ENCODE measurements around the gene PPP4R2.
"Not testable (repeated sequence)": the region's sequence is repeated elsewhere in the genome, so short reads cannot be mapped to it uniquely, and the experiment has no call there.

Gene PPP4R2

GRCh38 chr3:72977060-72977808 lies 19.4 kb upstream of the PPP4R2 start:
- no peak for DNase-seq (ENCODE audit: low spot score)

DNA sequence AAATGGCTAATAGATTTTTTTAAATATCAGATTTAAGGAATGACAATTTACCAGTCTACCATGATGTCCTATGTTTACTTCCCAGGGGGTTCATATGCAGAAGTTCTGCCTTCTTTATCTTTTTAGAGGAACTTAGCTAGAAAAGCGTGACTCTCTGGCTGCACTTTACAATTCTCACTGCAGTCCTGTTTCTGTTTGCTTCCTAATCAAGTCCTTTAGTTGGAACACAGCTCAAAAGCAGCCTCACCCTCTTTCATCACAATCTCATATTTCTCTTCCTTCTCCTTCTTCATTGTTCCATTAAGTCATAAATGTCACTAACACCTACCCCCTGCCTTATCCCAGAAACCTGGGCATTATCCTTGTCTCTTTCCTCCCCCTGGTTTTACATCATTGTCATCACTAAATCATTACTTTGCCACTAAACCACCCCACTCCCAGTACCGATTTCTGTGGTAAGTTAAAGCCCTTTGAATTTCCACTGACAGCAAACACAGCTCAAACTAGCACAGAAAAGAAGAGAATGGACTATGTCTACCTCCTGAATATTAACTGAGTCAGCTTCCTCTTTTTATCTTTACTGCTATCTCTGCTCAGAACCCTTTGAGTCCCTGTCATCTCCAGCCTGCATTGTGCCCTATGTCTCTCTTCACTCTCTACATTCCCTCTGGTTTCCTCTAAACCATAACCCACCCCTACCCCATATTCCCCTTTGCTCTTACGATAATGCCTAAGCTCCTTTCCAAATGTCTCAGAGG lies 13.8 kb upstream of the PPP4R2 start:
- DNase-seq (ENCODE audit: low spot score): no peak

DNA sequence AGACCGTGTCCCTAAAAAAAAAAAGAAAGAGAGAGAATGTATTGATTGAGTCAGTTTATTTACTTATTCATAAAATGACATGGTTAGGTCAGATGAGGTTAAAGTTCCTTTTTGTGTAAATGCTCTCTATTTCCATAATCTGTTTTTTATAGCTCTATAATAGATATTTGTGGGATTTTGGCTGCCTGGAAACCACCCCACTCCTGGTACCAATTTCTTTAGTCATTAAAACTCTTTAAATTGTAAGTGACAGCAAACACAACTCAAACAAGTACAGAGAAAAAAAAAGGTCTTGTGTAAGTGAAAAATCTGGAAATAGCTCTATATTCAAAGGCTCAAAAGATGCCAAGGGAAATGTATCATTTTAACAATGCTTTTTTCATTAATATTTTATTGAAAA lies 11.0 kb upstream of the PPP4R2 start:
- DNase-seq (ENCODE audit: low spot score): no peak

DNA sequence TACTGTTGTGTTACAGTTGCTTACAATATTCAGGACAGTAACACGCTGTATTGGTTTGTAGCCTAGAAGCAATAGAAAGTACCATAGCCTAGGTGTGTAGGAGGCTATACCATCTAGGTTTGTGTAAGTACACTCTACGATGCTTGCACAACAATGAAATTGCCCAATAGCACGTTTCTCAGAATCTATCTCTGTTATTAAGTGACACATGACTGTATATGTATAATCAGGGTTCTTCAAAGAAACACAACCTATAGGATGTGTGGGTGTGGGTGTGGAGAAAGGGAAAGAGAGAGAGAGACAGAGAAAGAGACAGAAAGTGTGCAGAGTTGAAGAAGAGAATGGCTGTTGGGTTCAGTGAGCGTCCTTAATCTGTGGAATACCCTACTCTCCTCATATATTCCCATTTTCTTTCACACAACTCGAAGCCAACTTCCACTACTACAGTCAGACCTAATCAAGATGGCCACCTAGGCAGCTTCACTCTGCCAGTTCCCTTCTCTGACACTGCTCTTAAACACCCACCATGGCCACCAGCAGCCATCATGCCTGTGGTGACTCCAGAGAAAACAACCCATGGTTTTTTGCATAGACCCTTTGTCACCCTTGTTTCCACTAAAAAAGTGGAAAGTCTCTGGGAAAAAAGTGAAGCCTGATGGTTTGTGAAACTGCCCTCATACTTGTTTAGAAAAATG lies 5.8 kb upstream of the PPP4R2 start:
- DNase-seq (ENCODE audit: low spot score): no peak

- no peak for DNase-seq (ENCODE audit: low spot score)
These were observed 5.1 kb upstream of the PPP4R2 start for GRCh38 chr3:72991522-72991921.

DNA sequence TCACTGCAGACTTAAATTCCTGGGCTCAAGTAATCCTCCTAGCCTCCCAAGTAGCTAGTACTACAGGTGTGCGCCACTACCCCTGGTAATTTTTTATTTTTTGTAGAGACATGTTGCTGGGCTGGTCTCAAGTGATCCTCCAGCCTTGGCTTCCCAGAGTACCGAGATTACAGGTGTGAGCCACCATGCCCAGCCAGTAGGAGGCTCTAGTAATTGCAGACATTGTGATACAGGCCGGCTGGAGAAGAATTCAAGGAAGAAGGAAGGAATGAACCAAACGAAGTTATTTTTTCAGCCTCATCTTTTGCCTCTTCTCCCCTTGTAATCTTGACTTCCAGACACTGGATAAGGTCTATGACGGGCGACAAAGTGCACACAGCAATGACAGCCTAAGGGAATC lies 3.2 kb upstream of the PPP4R2 start:
- DNase-seq (ENCODE audit: low spot score): no peak

DNA sequence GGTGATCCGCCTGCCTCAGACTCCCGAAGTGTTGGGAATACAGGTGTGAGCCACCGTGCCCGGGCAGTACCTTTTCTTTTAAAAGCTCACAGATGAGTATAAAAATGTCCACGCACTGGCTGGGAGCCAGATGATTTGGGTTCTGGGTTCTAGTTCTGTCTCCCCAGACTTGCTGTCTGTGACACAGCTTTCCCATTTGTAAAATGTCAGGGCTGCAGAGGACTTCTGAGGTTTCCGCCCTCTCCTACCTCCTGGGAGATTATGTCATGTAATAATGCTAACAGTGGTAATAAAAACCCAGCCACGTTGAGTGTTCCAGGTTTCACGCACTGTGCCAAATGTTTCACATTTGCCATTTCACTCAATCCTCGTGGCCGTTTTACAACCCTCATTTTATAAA lies 1.3 kb upstream of the PPP4R2 start:
- DNase-seq (ENCODE audit: low spot score): no peak

DNA sequence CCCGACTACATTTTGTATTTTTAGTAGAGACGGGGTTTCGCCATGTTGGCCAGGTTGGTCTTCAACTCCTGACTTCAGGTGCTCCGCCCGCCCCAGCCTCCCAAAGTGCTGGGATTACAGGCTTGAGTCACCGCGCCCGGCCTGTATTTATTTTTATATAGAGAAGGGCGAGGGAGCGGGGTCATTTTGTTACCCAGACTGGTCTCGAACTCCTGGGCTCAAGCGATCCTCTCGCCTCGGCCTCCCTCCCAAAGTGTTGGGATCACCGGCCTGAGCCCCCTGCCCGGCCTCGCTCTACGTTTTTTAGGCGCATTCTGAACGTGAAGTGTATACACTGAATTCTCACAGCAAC lies 514 bp upstream of the PPP4R2 start:
- DNase-seq (ENCODE audit: low spot score): no peak

DNA sequence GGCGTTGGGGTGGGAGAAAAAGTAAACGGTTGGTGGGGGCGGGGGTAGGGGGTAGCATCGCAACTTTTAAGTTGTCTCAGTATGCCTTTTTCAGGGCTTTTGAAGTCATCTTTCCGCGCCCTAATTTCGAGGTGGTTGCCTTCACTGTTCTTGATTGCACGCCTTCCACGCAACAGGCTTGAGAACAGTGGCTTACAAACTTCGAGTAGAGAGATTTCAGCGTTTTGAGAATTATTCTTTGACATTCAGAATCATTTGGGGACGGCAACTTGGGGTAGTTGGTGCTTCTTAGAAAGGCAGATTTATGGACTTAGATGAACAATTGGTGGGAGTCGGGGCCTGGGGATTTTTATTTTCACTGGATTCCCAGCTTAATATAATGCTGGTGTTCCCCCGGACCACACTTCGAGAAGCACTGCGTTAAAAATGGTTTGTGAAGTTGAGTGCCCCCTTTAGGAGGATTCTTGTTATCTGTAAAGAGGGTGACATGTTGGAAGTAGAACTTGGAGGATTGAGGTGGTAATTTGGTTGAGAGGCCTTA lies 880 bp downstream of the PPP4R2 start:
- peak; percentile 53 for DNase-seq (ENCODE audit: low spot score)

DNA sequence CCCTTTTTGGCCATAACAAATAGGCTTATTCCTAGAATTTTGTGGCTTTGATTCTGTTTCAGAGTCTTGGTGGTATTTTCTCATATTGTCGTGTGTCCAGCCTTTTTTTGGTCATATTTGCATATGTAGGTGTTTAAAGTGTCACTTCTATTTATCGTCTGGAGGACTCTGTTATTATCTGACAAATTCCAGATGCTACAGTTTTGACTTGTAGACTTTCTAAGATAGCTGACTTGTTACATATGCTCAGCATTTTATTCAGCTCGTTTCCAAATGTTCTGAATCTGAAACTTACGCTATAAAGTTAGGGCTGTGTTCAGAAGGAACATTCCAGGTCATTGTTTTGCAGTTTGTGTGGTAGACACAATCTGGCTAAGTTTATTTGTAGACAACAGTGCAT lies 1.9 kb downstream of the PPP4R2 start:
- DNase-seq (ENCODE audit: low spot score): no peak

DNA sequence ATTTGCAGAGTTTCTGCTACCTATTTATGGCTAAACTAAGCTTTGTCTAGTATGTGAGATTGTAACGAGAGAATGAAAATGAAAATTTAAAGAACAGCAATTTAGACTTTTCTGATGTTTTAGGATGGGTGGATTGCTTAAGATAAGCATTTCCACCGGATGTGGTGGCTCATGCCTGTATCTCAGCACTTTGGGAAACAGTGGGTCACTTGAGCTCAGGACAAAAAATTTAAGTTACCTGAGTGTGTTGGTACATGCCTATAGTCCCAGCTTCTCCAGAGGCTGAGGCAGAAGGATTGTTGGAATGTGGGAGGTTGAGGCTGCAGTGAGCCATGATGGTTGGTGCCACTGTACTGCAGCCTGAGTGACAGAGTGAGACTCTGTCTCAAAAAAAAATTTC lies 3.3 kb downstream of the PPP4R2 start:
- DNase-seq (ENCODE audit: low spot score): no peak

DNA sequence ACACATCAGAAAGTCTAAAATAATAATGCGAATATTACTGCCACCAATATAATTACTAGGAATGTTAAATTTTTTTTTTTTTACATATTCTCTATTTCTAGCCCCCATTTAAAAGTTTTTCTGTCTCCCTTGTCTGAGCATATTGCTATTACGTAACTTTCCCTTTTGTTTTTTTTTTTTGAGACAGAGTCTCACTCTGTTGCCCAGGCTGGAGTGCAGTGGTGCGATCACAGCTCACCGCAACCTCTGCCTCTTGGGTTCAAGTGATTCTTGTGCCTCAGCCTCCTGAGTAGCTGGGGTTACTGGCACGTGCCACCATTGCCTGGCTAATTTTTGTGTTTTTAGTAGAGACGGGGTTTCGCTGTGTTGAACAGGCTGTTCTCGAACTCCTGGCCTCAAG lies 6.4 kb downstream of the PPP4R2 start:
- not testable (repeated sequence) for DNase-seq (ENCODE audit: low spot score)

GRCh38 chr3:73004316-73004715 lies 7.7 kb downstream of the PPP4R2 start:
- DNase-seq (ENCODE audit: low spot score): no peak

GRCh38 chr3:73007992-73008712 lies 11.5 kb downstream of the PPP4R2 start:
- no peak for DNase-seq (ENCODE audit: low spot score)

GRCh38 chr3:73009008-73009407 lies 12.4 kb downstream of the PPP4R2 start:
- DNase-seq (ENCODE audit: low spot score): no peak

DNA sequence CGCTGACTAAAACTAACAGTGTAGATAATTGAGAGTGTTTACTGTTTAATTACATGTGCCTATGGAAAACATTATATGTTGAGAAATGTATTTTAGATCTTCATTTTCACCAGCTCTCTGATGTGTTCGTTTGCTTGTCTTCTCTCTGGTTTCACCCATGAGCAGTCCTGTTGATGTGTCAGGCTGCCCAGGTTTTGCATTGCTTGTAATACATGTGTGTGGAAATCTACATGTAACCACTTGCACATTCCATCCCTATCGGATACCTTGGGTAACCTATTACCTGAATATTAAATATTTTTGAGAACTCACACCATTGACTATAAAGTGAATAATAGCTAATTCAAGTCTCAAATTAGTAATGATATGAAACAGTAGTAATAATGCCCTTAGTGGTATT lies 13.1 kb downstream of the PPP4R2 start:
- DNase-seq (ENCODE audit: low spot score): no peak

DNA sequence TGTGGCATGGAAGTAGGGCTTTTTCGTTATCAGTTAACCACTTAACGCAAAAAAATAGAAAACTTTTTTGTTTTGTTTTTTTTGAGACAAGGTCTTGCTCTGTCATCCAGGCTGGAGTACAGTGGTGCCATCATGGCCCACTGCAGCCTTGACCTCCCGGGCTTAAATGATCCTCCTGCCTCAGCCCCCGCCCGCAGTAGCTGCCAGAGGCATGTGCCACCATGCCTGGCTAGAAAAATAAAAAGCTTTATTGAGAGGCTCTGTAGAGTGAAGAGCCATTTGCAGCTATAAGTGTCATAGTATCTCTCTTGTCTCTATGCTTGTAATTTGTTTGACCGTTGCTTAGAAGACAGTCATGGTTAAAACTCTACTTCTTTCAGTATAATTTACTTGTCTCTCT lies 13.5 kb downstream of the PPP4R2 start:
- DNase-seq (ENCODE audit: low spot score): no peak

GRCh38 chr3:73018298-73018697 lies 21.7 kb downstream of the PPP4R2 start:
- DNase-seq (ENCODE audit: low spot score): no peak

DNA sequence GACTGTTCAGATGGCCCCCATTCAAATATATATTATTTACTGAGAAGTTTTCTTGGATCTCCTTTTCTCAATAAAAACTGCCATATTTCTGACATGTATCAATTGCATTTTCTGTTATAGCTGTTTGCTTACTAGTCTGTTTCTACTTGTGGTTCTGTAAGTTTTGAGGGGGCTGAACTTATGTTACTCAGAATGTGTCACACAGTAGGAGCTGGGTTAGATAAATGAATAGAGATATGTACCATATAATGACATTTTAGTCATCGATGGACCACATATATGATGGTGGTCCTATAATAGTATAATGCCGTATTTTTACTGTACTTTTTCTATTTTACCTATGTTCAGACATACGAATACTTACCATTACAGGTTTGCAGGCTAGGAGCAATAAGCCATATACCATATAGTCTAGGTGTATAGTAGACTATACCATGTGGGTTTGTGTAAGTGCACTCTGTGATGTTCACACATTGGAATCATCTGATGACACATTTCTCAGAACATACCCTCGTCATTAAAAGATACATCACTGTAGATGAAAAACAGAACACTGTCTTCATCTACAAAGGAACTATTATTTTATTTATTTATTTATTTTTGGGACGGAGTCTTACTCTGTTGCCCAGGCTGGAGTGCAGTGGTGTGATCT lies 22.3 kb downstream of the PPP4R2 start:
- no peak for DNase-seq (ENCODE audit: low spot score)

DNA sequence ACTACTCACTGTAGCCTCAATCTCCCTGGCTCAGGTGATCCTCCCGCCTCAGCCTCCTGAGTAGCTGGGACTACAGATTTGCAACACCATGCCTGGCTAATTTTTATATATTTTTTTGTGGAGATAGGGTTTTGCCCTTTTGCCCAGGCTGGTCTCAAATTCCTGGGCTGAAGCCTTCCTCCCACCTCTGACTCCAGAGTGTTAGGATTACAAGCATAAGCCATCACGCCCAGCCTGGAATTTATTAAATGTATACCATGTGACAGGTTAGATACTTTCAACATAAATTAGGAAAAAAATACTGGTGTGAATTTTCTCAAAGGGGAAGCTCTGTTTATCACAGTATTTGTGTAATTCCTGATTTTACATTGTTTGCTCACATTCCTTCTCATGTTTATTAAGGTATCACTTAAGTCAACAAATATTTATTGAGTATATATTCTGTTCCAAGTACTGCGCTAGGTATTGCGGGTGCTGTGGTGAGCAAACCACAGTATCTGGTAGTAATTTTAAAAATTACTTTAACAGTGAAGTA lies 24.8 kb downstream of the PPP4R2 start:
- no peak for DNase-seq (ENCODE audit: low spot score)

GRCh38 chr3:73024836-73025235 lies 28.2 kb downstream of the PPP4R2 start:
- DNase-seq (ENCODE audit: low spot score): no peak

Measured in putamen (tissue), 1 donor.